Activated naive CD8-positive, alpha-beta T cell (primary cell): ENCODE results near the gene APBB2.

Experiments
- H3K27ac Mint-ChIP-seq: one replicate; pipeline ENCODE4 v1.8.0; 2021; ENCODE audit warnings: mixed read lengths
- H3K27me3 Mint-ChIP-seq: one replicate; pipeline ENCODE4 v1.8.0; 2021; ENCODE audit warnings: mixed read lengths
- H3K36me3 Mint-ChIP-seq: one replicate; pipeline ENCODE4 v1.8.0; 2021; ENCODE audit warnings: mixed read lengths
- H3K4me1 Mint-ChIP-seq: one replicate; pipeline ENCODE4 v1.8.0; 2021; ENCODE audit warnings: low read depth, mixed read lengths
- H3K4me3 Mint-ChIP-seq: one replicate; pipeline ENCODE4 v1.8.0; 2021; ENCODE audit warnings: mild to moderate bottlenecking, mixed read lengths
- H3K9me3 Mint-ChIP-seq: one replicate; pipeline ENCODE4 v1.8.0; 2021; ENCODE audit warnings: low read depth, mixed read lengths

APBB2 gene

GRCh38 chr4:41132055-41132683 is 82.2 kb downstream of the APBB2 start:
- Mint-ChIP-seq H3K27me3 (peaks cover 5% of the 10 kb centered on the region), H3K4me3 (no peak overlapping the region), H3K4me1 (no peaks in the 10 kb centered on the region), H3K9me3 (no peaks in the 10 kb centered on the region), H3K36me3 (no peaks in the 10 kb centered on the region), H3K27ac (no peak overlapping the region)

GRCh38 chr4:41129936-41130440 is 84.4 kb downstream of the APBB2 start:
- Mint-ChIP-seq H3K9me3 (no peaks in the 10 kb centered on the region), H3K27ac (no peak overlapping the region), H3K4me1 (no peaks in the 10 kb centered on the region), H3K36me3 (no peaks in the 10 kb centered on the region), H3K27me3 (peaks cover 5% of the 10 kb centered on the region), H3K4me3 (no peak overlapping the region)

- H3K27ac Mint-ChIP-seq: no peak overlapping the region
- peaks cover 5% of the 10 kb centered on the region for H3K27me3 Mint-ChIP-seq
- H3K9me3 Mint-ChIP-seq: no peaks in the 10 kb centered on the region
- H3K4me1 Mint-ChIP-seq: no peaks in the 10 kb centered on the region
- no peaks in the 10 kb centered on the region for H3K36me3 Mint-ChIP-seq
- no peak overlapping the region for H3K4me3 Mint-ChIP-seq
These were observed 85.1 kb downstream of the APBB2 start for GRCh38 chr4:41129128-41129754.

- no peaks in the 10 kb centered on the region for H3K36me3 Mint-ChIP-seq
- no peaks in the 10 kb centered on the region for H3K4me1 Mint-ChIP-seq
- no peak overlapping the region for H3K4me3 Mint-ChIP-seq
- H3K27me3 Mint-ChIP-seq: peaks cover 2% of the 10 kb centered on the region
- H3K9me3 Mint-ChIP-seq: no peaks in the 10 kb centered on the region
- no peak overlapping the region for H3K27ac Mint-ChIP-seq
These were observed 88.6 kb downstream of the APBB2 start for GRCh38 chr4:41125558-41126311.

GRCh38 chr4:41124916-41125548 is 89.3 kb downstream of the APBB2 start:
- peaks cover 2% of the 10 kb centered on the region for H3K27me3 Mint-ChIP-seq
- H3K4me1 Mint-ChIP-seq: no peaks in the 10 kb centered on the region
- H3K9me3 Mint-ChIP-seq: no peaks in the 10 kb centered on the region
- H3K4me3 Mint-ChIP-seq: no peak overlapping the region
- no peak overlapping the region for H3K27ac Mint-ChIP-seq
- no peaks in the 10 kb centered on the region for H3K36me3 Mint-ChIP-seq

- Mint-ChIP-seq H3K9me3 (no peaks in the 10 kb centered on the region), H3K27me3 (peaks cover 2% of the 10 kb centered on the region), H3K27ac (no peak overlapping the region), H3K36me3 (no peaks in the 10 kb centered on the region), H3K4me3 (no peak overlapping the region), H3K4me1 (no peaks in the 10 kb centered on the region)
These were observed 91.6 kb downstream of the APBB2 start for GRCh38 chr4:41122775-41123174.

GRCh38 chr4:41122309-41122708 is 92.0 kb downstream of the APBB2 start:
- H3K4me3 Mint-ChIP-seq: no peak overlapping the region
- no peaks in the 10 kb centered on the region for H3K9me3 Mint-ChIP-seq
- H3K27ac Mint-ChIP-seq: no peak overlapping the region

GRCh38 chr4:41121906-41122305 is 92.4 kb downstream of the APBB2 start:
- Mint-ChIP-seq H3K9me3 (no peaks in the 10 kb centered on the region), H3K36me3 (no peaks in the 10 kb centered on the region), H3K4me3 (no peak overlapping the region), H3K4me1 (no peaks in the 10 kb centered on the region), H3K27ac (no peak overlapping the region), H3K27me3 (no peaks in the 10 kb centered on the region)

More at GRCh38 chr4:41122309-41122708, 92.0 kb downstream of the APBB2 start:
- no peaks in the 10 kb centered on the region for H3K36me3 Mint-ChIP-seq
- no peaks in the 10 kb centered on the region for H3K4me1 Mint-ChIP-seq
- peaks cover under 1% of the 10 kb centered on the region for H3K27me3 Mint-ChIP-seq

GRCh38 chr4:41120297-41121217 is 93.8 kb downstream of the APBB2 start:
- no peaks in the 10 kb centered on the region for H3K36me3 Mint-ChIP-seq
- no peaks in the 10 kb centered on the region for H3K4me1 Mint-ChIP-seq
- no peaks in the 10 kb centered on the region for H3K27me3 Mint-ChIP-seq
- no peak overlapping the region for H3K4me3 Mint-ChIP-seq
- no peaks in the 10 kb centered on the region for H3K9me3 Mint-ChIP-seq
- no peak overlapping the region for H3K27ac Mint-ChIP-seq

GRCh38 chr4:41119867-41120295 is 94.5 kb downstream of the APBB2 start:
- no peaks in the 10 kb centered on the region for H3K4me1 Mint-ChIP-seq
- H3K36me3 Mint-ChIP-seq: no peaks in the 10 kb centered on the region
- no peaks in the 10 kb centered on the region for H3K27me3 Mint-ChIP-seq
- no peak overlapping the region for H3K27ac Mint-ChIP-seq
- H3K9me3 Mint-ChIP-seq: no peaks in the 10 kb centered on the region
- no peak overlapping the region for H3K4me3 Mint-ChIP-seq

GRCh38 chr4:41111791-41112190 is 102.6 kb downstream of the APBB2 start:
- H3K9me3 Mint-ChIP-seq: no peaks in the 10 kb centered on the region
- no peak overlapping the region for H3K4me3 Mint-ChIP-seq
- peaks cover 6% of the 10 kb centered on the region for H3K27me3 Mint-ChIP-seq
- H3K4me1 Mint-ChIP-seq: no peaks in the 10 kb centered on the region
- H3K27ac Mint-ChIP-seq: no peak overlapping the region
- no peaks in the 10 kb centered on the region for H3K36me3 Mint-ChIP-seq

GRCh38 chr4:41110050-41110449 is 104.3 kb downstream of the APBB2 start:
- no peak overlapping the region for H3K4me3 Mint-ChIP-seq
- no peak overlapping the region for H3K27ac Mint-ChIP-seq
- H3K36me3 Mint-ChIP-seq: no peaks in the 10 kb centered on the region

GRCh38 chr4:41108481-41108880 is 105.9 kb downstream of the APBB2 start:
- Mint-ChIP-seq H3K4me1 (no peaks in the 10 kb centered on the region), H3K36me3 (no peaks in the 10 kb centered on the region), H3K27ac (no peak overlapping the region), H3K9me3 (no peaks in the 10 kb centered on the region), H3K4me3 (no peak overlapping the region), H3K27me3 (peaks cover 6% of the 10 kb centered on the region)

More at GRCh38 chr4:41110050-41110449, 104.3 kb downstream of the APBB2 start:
- no peaks in the 10 kb centered on the region for H3K9me3 Mint-ChIP-seq
- H3K4me1 Mint-ChIP-seq: no peaks in the 10 kb centered on the region
- peaks cover 6% of the 10 kb centered on the region for H3K27me3 Mint-ChIP-seq
